ENCODE results near the gene ZC3H4. TPM values are rescaled to one million over a fixed set of nuclear protein-coding genes. Genes with fewer than 3 reads are reported as not detected.

The ZC3H4 gene
- total and polyA plus RNA-seq, 10 of the 15 experiments (the other 5 are each of a cell fraction or from before 2014, with no cell fraction given) = 5.1 to 86.3 (median 15.5) TPM

DNA sequence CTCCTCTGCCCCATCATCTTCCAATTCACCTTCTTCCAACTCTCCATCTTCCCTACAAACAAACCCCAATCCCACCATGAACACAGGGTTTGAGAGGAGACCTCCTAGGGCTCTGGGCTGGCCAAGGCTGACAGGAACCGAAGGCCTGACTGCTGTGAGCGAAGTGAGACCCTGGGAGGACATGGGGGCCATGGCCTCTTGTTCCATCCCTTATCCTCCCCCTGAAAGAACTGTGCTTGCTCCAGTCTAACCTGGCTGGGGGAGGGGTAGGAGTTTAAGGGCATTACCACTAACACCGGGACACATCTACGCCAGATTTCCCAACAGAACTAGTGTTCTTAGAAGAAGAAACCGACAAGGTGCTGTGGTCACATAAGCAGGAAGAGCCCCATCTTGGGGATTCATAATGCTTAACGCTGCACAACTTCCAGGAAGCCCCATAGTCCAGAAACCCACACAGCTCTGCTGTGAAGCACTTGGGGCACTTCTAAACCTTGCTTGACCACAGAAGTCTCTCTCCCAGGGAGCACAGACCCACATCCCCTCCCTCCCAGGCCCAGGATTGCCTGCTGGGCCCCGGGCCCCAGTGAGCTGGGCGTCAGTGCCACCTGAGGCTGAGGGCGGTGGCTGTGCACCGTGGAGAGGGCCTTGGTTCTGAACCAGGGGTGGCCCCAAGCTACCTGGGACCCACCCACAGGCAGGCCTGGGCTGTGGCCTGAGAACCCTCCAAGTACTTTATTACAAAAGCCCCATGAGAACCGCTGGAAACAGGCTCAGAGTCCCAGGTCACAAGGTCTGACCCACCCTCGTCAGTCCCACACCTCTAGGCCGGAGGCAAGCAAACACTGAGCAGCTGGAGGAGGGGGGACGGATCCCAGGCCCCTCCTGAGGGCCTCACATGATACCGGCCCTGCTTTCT, 18.8 kb downstream of the ZC3H4 start:
- peak overlapping the region; percentile 45 for H3K9ac ChIP-seq (ENCODE audit: control insufficient read depth, insufficient read depth, low read length)
- DNase-seq (ENCODE audit: low read depth, low spot score) = no peak
- no peaks in the 10 kb centered on the region for H4K20me1 ChIP-seq (ENCODE audit: control insufficient read depth, insufficient read depth)
- POLR2A ChIA-PET = no interaction called here
- RAD21 ChIA-PET (ENCODE audit: unreplicated experiment) = no interaction called here
- WGBS (ENCODE audit: insufficient coverage, insufficient replicate concordance, low lambda C conversion rate, missing lambda C conversion rate) = 11% methylated on average over 15 of the region's 15 CpGs
- BruUV-seq (replicated peaks) = no TSS peak
- H3K79me2 ChIP-seq (ENCODE audit: control insufficient read depth, insufficient read depth, low read length) = peaks cover 51% of the 10 kb centered on the region
- ATAC-seq = no peak
- H3K9me3 ChIP-seq (replicated peaks; ENCODE audit: control insufficient read depth, insufficient read depth, low read length) = no peaks in the 10 kb centered on the region
- H3K36me3 ChIP-seq (ENCODE audit: control insufficient read depth in 2 of 2, insufficient read depth in 2 of 2, low read length in 1 of 2) = peaks cover 22 to 29% of the 10 kb centered on the region in 2 experiments
- H3K27me3 ChIP-seq (replicated peaks in 1 of 2; ENCODE audit: control insufficient read depth in 2 of 2, insufficient read depth in 2 of 2, low read length in 1 of 2) = no peaks in the 10 kb centered on the region
- peaks cover 28% of the 10 kb centered on the region for H3K4me1 ChIP-seq (ENCODE audit: control insufficient read depth, insufficient read depth, low read length)
- peak overlapping the region; percentile 79 for H3K4me2 ChIP-seq (ENCODE audit: control insufficient read depth, insufficient read depth)
- in situ Hi-C loops (cut with MboI) (no loop called here), intact Hi-C loops (cut with micrococcal nuclease; ENCODE audit: unreplicated experiment) (no loop called here)
- H3K4me3 ChIP-seq = no peak overlapping the region
- H2AFZ ChIP-seq (ENCODE audit: control insufficient read depth, low read depth, low read length) = no peak overlapping the region
- peak; percentile 54 for FAIRE-seq
- CTCF ChIA-PET = interaction anchor here (0.9 to 2.2 kb wide), 2 partner anchors 31 to 82 kb away, joined by 3 to 5 read pairs; no protein-coding TSS in a partner anchor
- H3K27ac ChIP-seq (ENCODE audit: control insufficient read depth, insufficient read depth) = peak overlapping the region; percentile 85
- SMC1A ChIA-PET (ENCODE audit: uncharacterized antibody, unreplicated experiment) = no interaction called here
- no peak for TF ChIP-seq MYC (IDR thresholded peaks at IDR 0.05; ENCODE audit: insufficient read depth, insufficient read length, insufficient replicate concordance, low read length, severe bottlenecking)
- TF ChIP-seq DPF2 (IDR thresholded peaks at IDR 0.05) = no peak
- no peak for TF ChIP-seq SMAD1 (IDR thresholded peaks at IDR 0.05; ENCODE audit: low read depth, partially characterized antibody)
- TF ChIP-seq NRF1 (conservative IDR thresholded peaks at IDR 0.05; ENCODE audit: low read depth, low read length) = no peak
- no peak for TF ChIP-seq TCF12 (IDR thresholded peaks at IDR 0.05; ENCODE audit: low read depth, low read length)
- no peak for TF ChIP-seq RAD21 (IDR thresholded peaks at IDR 0.05; ENCODE audit: insufficient read depth, low read depth, low read length)
- peak in 1 of 2 experiments; percentile 62; a peak in 1 of 4 replicates for TF ChIP-seq ETV6 (conservative IDR thresholded peaks at IDR 0.05 in 1 of 2, IDR thresholded peaks at IDR 0.05 in 1 of 2; ENCODE audit: borderline replicate concordance in 1 of 2, low read depth in 1 of 2)
- TF ChIP-seq CEBPZ (IDR thresholded peaks at IDR 0.05; ENCODE audit: low read depth, low read length) = no peak
- TF ChIP-seq, protein P1, sequence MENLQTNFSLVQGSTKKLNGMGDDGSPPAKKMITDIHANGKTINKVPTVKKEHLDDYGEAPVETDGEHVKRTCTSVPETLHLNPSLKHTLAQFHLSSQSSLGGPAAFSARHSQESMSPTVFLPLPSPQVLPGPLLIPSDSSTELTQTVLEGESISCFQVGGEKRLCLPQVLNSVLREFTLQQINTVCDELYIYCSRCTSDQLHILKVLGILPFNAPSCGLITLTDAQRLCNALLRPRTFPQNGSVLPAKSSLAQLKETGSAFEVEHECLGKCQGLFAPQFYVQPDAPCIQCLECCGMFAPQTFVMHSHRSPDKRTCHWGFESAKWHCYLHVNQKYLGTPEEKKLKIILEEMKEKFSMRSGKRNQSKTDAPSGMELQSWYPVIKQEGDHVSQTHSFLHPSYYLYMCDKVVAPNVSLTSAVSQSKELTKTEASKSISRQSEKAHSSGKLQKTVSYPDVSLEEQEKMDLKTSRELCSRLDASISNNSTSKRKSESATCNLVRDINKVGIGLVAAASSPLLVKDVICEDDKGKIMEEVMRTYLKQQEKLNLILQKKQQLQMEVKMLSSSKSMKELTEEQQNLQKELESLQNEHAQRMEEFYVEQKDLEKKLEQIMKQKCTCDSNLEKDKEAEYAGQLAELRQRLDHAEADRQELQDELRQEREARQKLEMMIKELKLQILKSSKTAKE (IDR thresholded peaks at IDR 0.05; ENCODE audit: low read depth, poor library complexity, severe bottlenecking) = no peak
- no peak; the same call in 1 of the 2 replicates for TF ChIP-seq CBFB (IDR thresholded peaks at IDR 0.05; ENCODE audit: low read depth)
- TF ChIP-seq IKZF2 (IDR thresholded peaks at IDR 0.05) = no peak
- TF ChIP-seq, protein P2, sequence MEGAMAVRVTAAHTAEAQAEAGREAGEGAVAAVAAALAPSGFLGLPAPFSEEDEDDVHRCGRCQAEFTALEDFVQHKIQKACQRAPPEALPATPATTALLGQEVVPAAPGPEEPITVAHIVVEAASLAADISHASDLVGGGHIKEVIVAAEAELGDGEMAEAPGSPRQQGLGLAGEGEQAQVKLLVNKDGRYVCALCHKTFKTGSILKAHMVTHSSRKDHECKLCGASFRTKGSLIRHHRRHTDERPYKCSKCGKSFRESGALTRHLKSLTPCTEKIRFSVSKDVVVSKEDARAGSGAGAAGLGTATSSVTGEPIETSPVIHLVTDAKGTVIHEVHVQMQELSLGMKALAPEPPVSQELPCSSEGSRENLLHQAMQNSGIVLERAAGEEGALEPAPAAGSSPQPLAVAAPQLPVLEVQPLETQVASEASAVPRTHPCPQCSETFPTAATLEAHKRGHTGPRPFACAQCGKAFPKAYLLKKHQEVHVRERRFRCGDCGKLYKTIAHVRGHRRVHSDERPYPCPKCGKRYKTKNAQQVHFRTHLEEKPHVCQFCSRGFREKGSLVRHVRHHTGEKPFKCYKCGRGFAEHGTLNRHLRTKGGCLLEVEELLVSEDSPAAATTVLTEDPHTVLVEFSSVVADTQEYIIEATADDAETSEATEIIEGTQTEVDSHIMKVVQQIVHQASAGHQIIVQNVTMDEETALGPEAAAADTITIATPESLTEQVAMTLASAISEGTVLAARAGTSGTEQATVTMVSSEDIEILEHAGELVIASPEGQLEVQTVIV (IDR thresholded peaks at IDR 0.05; ENCODE audit: borderline replicate concordance, partially characterized antibody) = no peak
- TF ChIP-seq MTA3 (IDR thresholded peaks at IDR 0.05; ENCODE audit: borderline replicate concordance, low read length) = 0 out of 2 replicates have a peak, but pooled peaks have one; percentile 28
- no peak for TF ChIP-seq ZNF207 (IDR thresholded peaks at IDR 0.05; ENCODE audit: borderline replicate concordance)

All from GM12878 (cell line).